LNCaP clone FGC (cell line): ENCODE measurements around the gene GPR158.

Source experiments
- DNase-seq: peaks from one replicate; pipeline ENCODE4 v3.0.0-alpha.2; 2011; ENCODE audit warnings: low read depth
- H3K4me3 ChIP-seq: 2 replicates; pipeline ENCODE4 v1.5.1; 2011; ENCODE audit warnings: mild to moderate bottlenecking, low read depth, low read length, control low read depth
- CTCF ChIP-seq: IDR thresholded peaks from 2 replicates; pipeline ENCODE4 v1.5.1; 2012; ENCODE audit warnings: mild to moderate bottlenecking; ENCODE audit not compliant: control insufficient read depth, insufficient read depth; ENCODE audit errors: extremely low read depth

GPR158 gene

GRCh38 chr10:25614652-25615051 is 439.9 kb downstream of the GPR158 start:
- no peak for DNase-seq
- TF ChIP-seq CTCF = no peak
- no peak overlapping the region for H3K4me3 ChIP-seq

- DNase-seq = no peak
- H3K4me3 ChIP-seq = no peak overlapping the region
These were observed 441.1 kb downstream of the GPR158 start for GRCh38 chr10:25615926-25616325.

GRCh38 chr10:25616903-25617592 is 442.2 kb downstream of the GPR158 start:
- no peak overlapping the region for H3K4me3 ChIP-seq
- no peak for TF ChIP-seq CTCF
- DNase-seq = no peak

More at GRCh38 chr10:25615926-25616325, 441.1 kb downstream of the GPR158 start:
- TF ChIP-seq CTCF = no peak

- DNase-seq = no peak
- H3K4me3 ChIP-seq = no peak overlapping the region
- TF ChIP-seq CTCF = no peak
These were observed 452.8 kb downstream of the GPR158 start for GRCh38 chr10:25627606-25628005.

- H3K4me3 ChIP-seq = no peak overlapping the region
- DNase-seq = no peak
These were observed 454.5 kb downstream of the GPR158 start for GRCh38 chr10:25629333-25629732.

GRCh38 chr10:25631471-25631870 is 456.7 kb downstream of the GPR158 start:
- DNase-seq = no peak
- no peak for TF ChIP-seq CTCF

More at GRCh38 chr10:25629333-25629732, 454.5 kb downstream of the GPR158 start:
- no peak for TF ChIP-seq CTCF

GRCh38 chr10:25632802-25633201 is 458.0 kb downstream of the GPR158 start:
- no peak for TF ChIP-seq CTCF

More at GRCh38 chr10:25631471-25631870, 456.7 kb downstream of the GPR158 start:
- H3K4me3 ChIP-seq = no peak overlapping the region

More at GRCh38 chr10:25632802-25633201, 458.0 kb downstream of the GPR158 start:
- no peak for DNase-seq
- H3K4me3 ChIP-seq = no peak overlapping the region
